DND-41 (cell line): ENCODE results near the gene SUSD4.

Source experiments
- CTCF ChIP-seq: IDR thresholded peaks from 2 replicates; pipeline ENCODE4 v1.5.1; 2012; ENCODE audit warnings: borderline replicate concordance, low read length, moderate library complexity, mild to moderate bottlenecking; ENCODE audit not compliant: poor library complexity, severe bottlenecking; ENCODE audit errors: extremely low read depth
- EZH2 ChIP-seq: IDR thresholded peaks from 3 replicates; pipeline ENCODE4 v1.6.1; 2012; ENCODE audit warnings: borderline replicate concordance, low read depth, mild to moderate bottlenecking, moderate library complexity, low read length, inconsistent platforms; ENCODE audit not compliant: severe bottlenecking

GRCh38 chr1:223210788-223211120 is 153.2 kb downstream of the SUSD4 start:
- TF ChIP-seq CTCF (no peak), EZH2 (no peak)
